CD4-positive, alpha-beta T cell treated with Interferon alpha-2 for 1 hour (primary cell): ENCODE data around the gene PIEZO1.
"Not testable (repeated sequence)": the region's sequence is repeated elsewhere in the genome, so short reads cannot be mapped to it uniquely, and the experiment has no call there.

Experiments
- DNase-seq, 2 donors: peaks; one replicate each; pipeline ENCODE4 v3.0.0-alpha.2; 2020 to 2022

PIEZO1 gene

DNA sequence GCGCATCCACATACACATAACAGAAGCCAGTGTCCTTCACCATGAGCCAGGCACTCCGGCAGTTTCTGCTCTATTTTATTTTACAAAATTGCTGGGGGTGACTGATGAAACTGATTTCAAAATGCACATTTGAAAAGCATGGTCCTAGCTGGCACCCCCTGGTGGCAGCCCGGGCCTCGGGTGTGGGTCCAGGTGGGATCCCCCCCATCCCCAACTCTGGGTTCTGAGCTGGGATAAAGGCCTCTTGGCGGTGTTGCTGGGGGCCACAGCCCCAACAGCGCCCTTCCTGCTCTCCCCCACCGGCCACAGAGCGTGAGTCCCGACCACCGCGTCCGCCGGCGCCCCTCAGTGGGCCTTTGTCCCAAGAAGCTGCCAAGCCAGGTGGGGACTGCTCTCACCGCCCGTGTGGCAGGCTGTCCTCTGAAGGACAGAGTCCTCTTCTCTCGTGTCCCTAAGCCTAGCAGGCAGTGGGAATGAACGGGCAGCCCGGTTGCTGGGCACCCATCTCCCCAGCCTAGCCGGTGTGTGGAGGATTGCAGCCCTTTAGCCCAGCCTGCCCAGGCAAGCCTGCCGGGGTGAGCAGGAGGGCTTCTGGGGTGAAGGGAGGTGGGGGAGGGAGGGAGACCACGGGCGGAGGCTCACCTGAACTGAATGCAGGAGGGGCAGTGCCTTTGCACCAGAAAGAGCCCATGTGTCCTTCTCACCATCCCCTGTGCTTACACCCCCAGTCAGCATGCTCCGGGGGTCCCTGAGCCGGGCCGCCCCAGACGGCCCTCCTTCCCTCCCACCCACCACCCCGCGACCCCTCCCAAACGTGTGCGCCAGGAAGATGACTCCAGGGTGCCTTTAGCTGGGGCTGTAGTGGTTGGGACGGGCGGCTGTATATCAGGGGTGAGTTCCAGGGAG lies 99.6 kb downstream of the PIEZO1 start:
- peak; percentile 52 to 62 for DNase-seq

DNA sequence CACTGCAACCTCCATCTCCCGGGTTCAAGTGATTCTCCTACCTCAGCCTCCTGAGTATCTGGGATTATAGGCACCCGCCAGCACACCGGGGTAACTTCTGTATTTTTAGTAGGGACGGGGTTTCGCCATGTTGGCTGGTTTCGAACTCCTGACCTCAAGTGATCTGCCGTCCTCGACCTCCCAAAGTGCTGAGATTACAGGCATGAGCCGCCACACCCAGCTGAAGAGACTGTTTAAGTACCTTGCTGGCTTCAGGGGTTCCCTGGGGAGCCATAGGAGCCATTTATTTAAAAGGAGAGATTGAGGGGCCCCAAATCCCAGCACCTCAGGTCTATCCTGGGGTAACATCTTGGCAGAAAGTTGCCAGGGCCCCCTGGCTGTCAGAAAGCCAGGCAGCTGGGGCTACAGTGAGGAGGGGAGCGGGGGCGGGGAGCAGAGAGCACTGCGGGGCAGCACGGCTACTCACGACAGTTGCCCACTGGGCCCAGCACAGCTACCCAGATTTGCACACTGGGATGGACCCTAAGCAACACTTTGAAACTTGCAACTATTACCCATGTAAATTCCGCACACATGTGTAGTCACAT lies 100.4 kb downstream of the PIEZO1 start:
- DNase-seq, result no peak

DNA sequence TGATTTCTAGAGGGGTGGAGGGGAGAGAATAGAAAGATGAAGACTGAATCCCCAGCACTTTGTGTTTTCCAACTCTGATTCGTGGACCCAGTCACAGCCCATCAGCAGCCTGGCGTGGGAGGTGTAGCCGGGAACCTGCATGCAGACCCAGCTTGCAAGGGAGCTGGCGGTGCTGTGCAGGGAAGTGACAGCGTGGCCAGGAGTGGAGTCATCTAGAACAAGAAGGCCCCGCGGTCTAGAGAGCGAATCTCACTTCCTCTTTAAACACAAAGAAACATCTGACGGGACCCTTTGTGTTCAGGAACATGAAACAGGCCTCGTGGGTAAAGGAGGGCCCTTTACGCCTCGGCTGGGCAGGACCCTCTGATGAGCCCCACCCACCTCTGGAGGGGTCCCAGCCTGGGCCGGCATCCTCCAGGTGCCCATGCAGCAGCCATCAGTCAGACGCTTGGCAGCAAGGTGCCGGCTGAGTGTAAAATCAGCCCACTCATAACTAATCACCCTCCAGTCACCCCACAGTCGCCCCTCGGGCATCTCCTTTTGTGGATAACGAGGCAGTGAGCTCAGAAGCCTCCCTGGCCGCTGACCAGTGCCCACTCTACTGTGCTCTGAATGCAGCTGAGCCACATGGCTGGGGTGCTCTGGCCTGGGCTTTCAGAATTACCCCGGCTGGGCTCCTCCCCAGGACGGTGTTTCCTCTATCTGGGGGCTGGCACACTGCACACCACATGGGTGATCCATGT lies 103.1 kb downstream of the PIEZO1 start:
- DNase-seq, result peak; percentile 55 to 77

GRCh38 chr16:88681084-88681680 lies 103.8 kb downstream of the PIEZO1 start:
- peak; percentile 49 to 68 for DNase-seq

GRCh38 chr16:88680554-88681083 lies 104.4 kb downstream of the PIEZO1 start:
- DNase-seq, result no peak

DNA sequence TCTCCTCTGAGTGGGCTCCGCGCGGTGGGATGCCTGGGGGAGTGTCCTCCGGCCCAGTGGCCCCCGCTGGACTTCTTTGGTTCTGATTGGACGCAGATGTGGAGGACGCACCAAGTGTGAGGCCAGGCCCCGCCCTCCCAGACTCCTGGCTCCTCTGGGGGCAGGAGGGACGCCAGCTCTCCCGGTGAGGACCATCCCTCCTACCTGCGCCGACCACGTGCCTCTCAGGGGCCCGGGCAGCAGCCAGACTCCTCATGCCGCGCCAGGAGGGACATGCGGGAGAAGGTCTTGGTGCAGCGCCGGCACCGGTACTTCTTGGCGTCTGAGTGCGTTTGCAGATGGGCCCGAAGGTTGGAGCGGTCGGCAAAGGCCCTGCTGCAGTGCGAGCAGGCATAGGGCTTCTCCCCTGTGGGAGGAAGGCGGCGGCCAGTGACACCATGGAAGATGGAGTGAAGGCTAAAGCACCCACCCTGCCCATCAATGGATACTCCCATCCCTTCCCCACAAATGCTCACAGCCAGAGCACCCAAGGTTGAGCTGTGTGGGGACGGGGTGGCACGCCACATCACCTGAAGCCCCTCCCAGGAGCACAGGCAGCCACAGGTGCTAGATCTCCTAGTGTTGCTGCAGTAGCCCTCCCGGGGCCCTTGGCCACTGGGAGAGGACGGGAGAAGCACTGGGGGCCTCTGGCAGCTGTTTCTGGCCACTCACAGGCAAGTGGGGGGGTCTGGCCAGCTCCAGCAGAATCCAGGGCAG lies 106.6 kb downstream of the PIEZO1 start:
- no peak for DNase-seq

GRCh38 chr16:88677721-88678120 lies 107.3 kb downstream of the PIEZO1 start:
- DNase-seq, result no peak

- no peak for DNase-seq
Observed at GRCh38 chr16:88676502-88677242, 108.3 kb downstream of the PIEZO1 start.

- no peak for DNase-seq
Observed at GRCh38 chr16:88673716-88674379, 111.2 kb downstream of the PIEZO1 start.

- DNase-seq, result no peak
Observed at GRCh38 chr16:88672776-88673175, 112.2 kb downstream of the PIEZO1 start.

DNA sequence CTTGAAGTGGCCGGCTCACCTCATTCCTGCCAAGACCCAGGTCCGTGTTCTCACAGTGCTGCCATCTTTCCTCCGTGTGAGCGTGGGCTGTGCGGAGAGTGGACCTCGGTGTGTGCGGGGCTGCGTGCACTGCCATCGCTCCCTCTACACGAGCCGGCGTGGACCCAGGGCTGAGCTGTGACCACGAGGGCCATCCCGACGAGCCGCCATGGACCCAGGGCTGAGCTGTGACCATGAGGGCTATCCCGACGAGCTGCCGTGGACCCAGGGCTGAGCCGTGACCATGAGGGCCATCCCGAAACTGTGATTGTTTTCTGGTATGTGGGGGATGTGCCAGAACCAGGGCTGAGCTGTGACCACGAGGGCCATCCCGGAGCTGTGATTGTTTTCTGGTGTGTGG lies 113.2 kb downstream of the PIEZO1 start:
- DNase-seq, result no peak

GRCh38 chr16:88669980-88670379 lies 115.0 kb downstream of the PIEZO1 start:
- DNase-seq, result no peak

DNA sequence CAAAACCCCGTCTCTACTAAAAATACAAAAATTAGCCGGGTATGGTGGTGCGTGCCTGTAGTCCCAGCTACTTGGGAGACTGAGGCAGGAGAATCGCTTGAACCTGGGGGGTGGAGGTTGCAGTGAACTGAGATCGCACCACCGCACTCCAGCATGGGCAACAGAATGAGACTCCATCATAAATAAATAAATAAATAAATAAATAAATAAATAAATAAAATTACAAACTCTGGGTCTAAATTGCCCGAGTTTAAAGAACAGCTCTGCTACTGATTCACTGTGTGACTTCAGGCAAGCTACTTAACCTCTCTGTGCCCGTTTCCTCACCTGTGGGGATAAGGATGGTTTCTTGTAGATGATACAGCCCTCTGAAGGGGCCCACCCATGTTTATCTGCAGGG lies 115.5 kb downstream of the PIEZO1 start:
- not testable (repeated sequence) for DNase-seq

DNA sequence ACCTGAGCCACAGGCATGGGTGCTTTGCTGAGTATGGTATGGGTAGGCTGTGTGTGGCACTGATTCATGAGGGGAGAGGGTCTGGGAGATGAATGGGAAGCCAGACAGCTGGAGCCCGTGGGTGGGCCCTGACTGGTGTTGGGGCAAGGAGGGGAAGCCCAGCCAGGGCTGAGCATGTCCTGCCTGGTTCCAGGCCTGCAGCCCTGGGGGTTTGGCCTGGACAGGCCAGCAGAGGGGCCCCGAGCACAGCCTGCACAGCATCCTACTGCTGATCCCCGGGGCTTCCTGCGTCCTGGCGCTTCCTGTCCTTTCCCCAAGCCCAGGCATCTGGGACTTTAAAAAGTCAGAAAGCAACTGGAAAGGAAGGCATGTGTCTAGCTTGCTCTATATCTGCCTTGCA lies 117.6 kb downstream of the PIEZO1 start:
- DNase-seq, result no peak

DNA sequence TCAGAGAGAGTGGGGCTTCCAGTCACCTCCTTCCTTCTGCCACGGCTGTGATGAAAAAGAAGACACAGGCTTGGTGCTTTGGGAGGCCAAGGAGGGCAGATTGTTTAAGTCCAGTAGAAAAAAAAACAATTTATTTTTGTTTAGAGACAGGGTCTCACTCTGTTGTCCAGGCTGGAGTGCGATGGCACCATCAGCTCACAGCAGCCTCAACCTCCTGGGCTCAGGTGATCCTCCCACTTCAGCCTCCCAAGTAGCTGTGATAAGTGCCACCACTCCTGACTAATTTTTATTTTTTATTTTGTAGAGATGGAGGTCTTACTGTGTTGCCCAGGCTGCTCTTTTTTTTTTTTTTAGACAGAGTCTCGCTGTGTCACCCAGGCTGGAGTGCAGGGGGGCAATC lies 119.5 kb downstream of the PIEZO1 start:
- no peak for DNase-seq
